Suprapubic skin (tissue), 4 donors: Measurements from ENCODE around the gene KRTAP9-4. TPM values are rescaled to one million over a fixed set of nuclear protein-coding genes. Genes with fewer than 3 reads are reported as not detected.
"Not testable (repeated sequence)": the region's sequence is repeated elsewhere in the genome, so short reads cannot be mapped to it uniquely, and the experiment has no call there.

Experiments
- DNase-seq, 2 donors: peaks; one replicate each; pipeline ENCODE4 v3.0.0-alpha.2; 2019; ENCODE audit warnings: low spot score in 2 of 2
- H3K27ac ChIP-seq: fragments of 200-600 bp; sonication (generic); one replicate; pipeline ENCODE4 v1.5.1; 2019
- H3K27me3 ChIP-seq: fragments of 200-600 bp; sonication (generic); one replicate; pipeline ENCODE4 v1.5.1; 2019
- H3K36me3 ChIP-seq: fragments of 200-600 bp; sonication (generic); one replicate; pipeline ENCODE4 v1.5.1; 2019
- H3K4me1 ChIP-seq: fragments of 200-600 bp; sonication (generic); one replicate; pipeline ENCODE4 v1.5.1; 2019
- H3K4me3 ChIP-seq: fragments of 200-600 bp; sonication (generic); one replicate; pipeline ENCODE4 v1.5.1; 2019; ENCODE audit warnings: mild to moderate bottlenecking
- H3K9me3 ChIP-seq: fragments of 200-600 bp; sonication (generic); one replicate; pipeline ENCODE4 v1.5.1; 2019
- CTCF ChIP-seq, 2 donors: fragments of 200-600 bp in 1 of 2; fragments of 450-650 bp in 1 of 2; sonication (generic) in 1 of 2; IDR thresholded peaks; one replicate each; pipeline ENCODE4 v1.5.1; 2016 to 2019; ENCODE audit warnings: antibody characterized with exemption in 2 of 2, mild to moderate bottlenecking in 1 of 2, moderate library complexity in 1 of 2
- EP300 ChIP-seq: sonication (generic); formaldehyde crosslinking; IDR thresholded peaks from one replicate; pipeline ENCODE4 v1.6.1; 2017; ENCODE audit warnings: antibody characterized with exemption
- POLR2A ChIP-seq, 2 donors: fragments of 450-650 bp; IDR thresholded peaks; one replicate each; pipeline ENCODE4 v1.6.1; 2017; ENCODE audit warnings: antibody characterized with exemption in 2 of 2, mild to moderate bottlenecking in 2 of 2, moderate library complexity in 2 of 2
- POLR2AphosphoS5 ChIP-seq, 3 donors: sonication (generic); formaldehyde crosslinking; IDR thresholded peaks; one replicate each; pipeline ENCODE4 v1.6.1; 2017; ENCODE audit warnings: antibody characterized with exemption in 3 of 3
- WGBS: methylation state at CpG from one replicate; pipeline ENCODE4 v1.1.5; 2018; 5-methylcytosine and 5-hydroxymethylcytosine counted together
- total RNA-seq, 4 donors: library from RNA; depleted of rRNA; stranded (reverse); fragments of >200 nt; gene quantifications; one replicate each; pipeline ENCODE4 v1.1.0, GENCODE V29; 2016

Gene KRTAP9-4
- total RNA-seq, 4 donors from 2014 or later: 18.8 to 103 (median 50.1) TPM; not detected in 1

GRCh38 chr17:41263212-41263611, 13.7 kb downstream of the KRTAP9-4 start:
- TF ChIP-seq POLR2AphosphoS5 (IDR thresholded peaks at IDR 0.05): no peak
- no peak for TF ChIP-seq POLR2A (IDR thresholded peaks at IDR 0.05)
- TF ChIP-seq EP300: no peak
- TF ChIP-seq CTCF (IDR thresholded peaks at IDR 0.05): no peak
- 89% methylated on average over 2 of the region's 2 CpGs for WGBS
- H3K4me1 ChIP-seq: no peaks in the 10 kb centered on the region
- no peaks in the 10 kb centered on the region for H3K9me3 ChIP-seq
- H3K36me3 ChIP-seq: no peaks in the 10 kb centered on the region
- no peak overlapping the region for H3K4me3 ChIP-seq
- peaks cover 22% of the 10 kb centered on the region for H3K27me3 ChIP-seq
- H3K27ac ChIP-seq: no peak overlapping the region
- DNase-seq: no peak

DNA sequence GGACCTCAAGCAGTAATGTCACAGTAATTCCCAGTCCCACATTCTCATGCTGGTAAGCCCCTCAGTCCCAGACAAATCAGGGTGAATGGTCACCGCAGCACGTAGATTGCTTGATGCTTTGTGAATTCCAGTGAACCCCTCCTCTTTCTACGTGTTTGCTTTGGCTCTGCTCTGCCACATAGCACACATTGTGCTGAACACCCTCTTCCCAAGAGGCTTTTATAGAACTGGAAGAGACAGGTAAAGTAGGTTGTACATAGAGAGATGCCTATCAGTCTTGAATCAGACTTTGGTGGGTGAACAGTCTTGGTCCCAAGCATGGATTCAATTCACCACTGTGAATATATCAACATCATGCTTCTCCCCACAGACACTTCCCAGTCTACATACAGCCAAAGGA, 15.1 kb downstream of the KRTAP9-4 start:
- 93% methylated on average over 3 of the region's 3 CpGs for WGBS
- Histone ChIP-seq H3K9me3 (no peaks in the 10 kb centered on the region), H3K27ac (no peak overlapping the region), H3K4me3 (no peak overlapping the region), H3K4me1 (no peaks in the 10 kb centered on the region), H3K27me3 (peaks cover 15% of the 10 kb centered on the region), H3K36me3 (no peaks in the 10 kb centered on the region)
- DNase-seq: no peak
- TF ChIP-seq POLR2A (IDR thresholded peaks at IDR 0.05): no peak
- TF ChIP-seq POLR2AphosphoS5 (IDR thresholded peaks at IDR 0.05): no peak
- TF ChIP-seq EP300: no peak
- no peak for TF ChIP-seq CTCF (IDR thresholded peaks at IDR 0.05)

DNA sequence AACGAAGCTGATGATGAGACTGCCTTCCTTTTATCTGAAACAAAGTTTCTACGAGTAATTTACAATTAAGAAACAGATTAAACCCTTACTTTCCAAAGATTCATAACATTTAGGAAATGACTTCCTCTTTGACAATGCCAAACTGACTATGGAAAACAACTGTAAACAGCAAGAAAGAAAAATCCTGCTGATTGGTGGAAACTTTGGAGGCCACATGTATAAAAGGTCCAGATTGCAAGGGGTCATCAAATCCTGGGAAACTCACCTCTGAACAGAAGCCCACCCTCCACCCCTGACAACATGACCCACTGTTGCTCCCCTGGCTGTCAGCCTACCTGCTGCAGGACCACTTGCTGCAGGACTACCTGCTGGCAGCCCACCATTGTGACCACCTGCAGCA, 15.6 kb downstream of the KRTAP9-4 start, which contains the start of gene KRTAP9-6:
TSS of gene KRTAP9-6 (plus strand) at position 301 of the 400 bp plus-strand sequence. CDS start at position 301, 0 bp downstream.
- no peak for DNase-seq
- WGBS: 55% methylated on average over 2 of the region's 2 CpGs
- Histone ChIP-seq H3K9me3 (no peaks in the 10 kb centered on the region), H3K4me3 (no peak within 1 kb of the TSS), H3K36me3 (no peaks in the 10 kb centered on the region), H3K27ac (no peak within 1 kb of the TSS), H3K27me3 (peaks cover 15% of the 10 kb centered on the region), H3K4me1 (no peaks in the 10 kb centered on the region)
- TF ChIP-seq EP300 (no peak), CTCF (IDR thresholded peaks at IDR 0.05) (no peak), POLR2A (IDR thresholded peaks at IDR 0.05) (no peak), POLR2AphosphoS5 (IDR thresholded peaks at IDR 0.05) (no peak)

DNA sequence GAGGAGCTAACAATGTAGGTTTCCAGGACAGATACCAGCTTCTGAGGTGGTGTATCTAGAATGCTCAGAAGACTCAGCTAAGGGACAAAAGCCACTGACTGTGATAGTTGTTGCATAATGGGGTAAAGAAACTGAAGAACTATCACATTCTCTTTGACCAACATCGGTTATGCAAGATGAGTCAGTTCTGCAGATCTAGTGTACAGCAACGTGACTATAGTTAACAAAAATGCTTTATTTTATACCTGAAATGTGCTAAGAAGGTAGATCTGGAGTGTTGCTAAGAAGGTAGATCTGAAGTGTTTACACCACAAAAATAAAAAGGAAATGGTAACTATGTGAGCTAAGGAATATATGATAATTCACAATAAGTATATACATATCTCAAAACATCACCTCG, 18.2 kb downstream of the KRTAP9-4 start:
- TF ChIP-seq POLR2AphosphoS5 (IDR thresholded peaks at IDR 0.05) (no peak), POLR2A (IDR thresholded peaks at IDR 0.05) (no peak)
- peaks cover 9% of the 10 kb centered on the region for H3K27me3 ChIP-seq
- H3K9me3 ChIP-seq: no peaks in the 10 kb centered on the region
- H3K4me3 ChIP-seq: no peak overlapping the region
- DNase-seq: no peak
- no peaks in the 10 kb centered on the region for H3K36me3 ChIP-seq
- no peak overlapping the region for H3K27ac ChIP-seq
- no peaks in the 10 kb centered on the region for H3K4me1 ChIP-seq
- 92% methylated on average over 3 of the region's 3 CpGs for WGBS

GRCh38 chr17:41271323-41271722, 21.8 kb downstream of the KRTAP9-4 start:
- H3K4me3 ChIP-seq, H3K27me3 ChIP-seq, H3K9me3 ChIP-seq, DNase-seq, H3K4me1 ChIP-seq, H3K36me3 ChIP-seq, H3K27ac ChIP-seq: not testable (repeated sequence)
- WGBS: no CpG with 5 or more reads among the region's 1 CpG

GRCh38 chr17:41271858-41272257, 22.4 kb downstream of the KRTAP9-4 start:
- 33% methylated on average over 1 of the region's 1 CpG for WGBS

GRCh38 chr17:41275648-41276190, 26.2 kb downstream of the KRTAP9-4 start, which contains the start of gene KRTAP9-7:
Gene KRTAP9-7 (plus strand): TSS chr17:41275698. CDS start chr17:41275698, 0 bp downstream.
- H3K27me3 ChIP-seq, H3K36me3 ChIP-seq, H3K9me3 ChIP-seq, DNase-seq, H3K4me1 ChIP-seq, H3K4me3 ChIP-seq, H3K27ac ChIP-seq: not testable (repeated sequence)
- 100% methylated on average over 2 of the region's 3 CpGs for WGBS

More at GRCh38 chr17:41271858-41272257, 22.4 kb downstream of the KRTAP9-4 start:
- Histone ChIP-seq H3K4me3 (no peak overlapping the region), H3K9me3 (no peaks in the 10 kb centered on the region), H3K27me3 (peaks cover 5% of the 10 kb centered on the region), H3K36me3 (no peaks in the 10 kb centered on the region), H3K27ac (no peak overlapping the region), H3K4me1 (no peaks in the 10 kb centered on the region)
- DNase-seq: no peak
- TF ChIP-seq EP300 (no peak), CTCF (IDR thresholded peaks at IDR 0.05) (no peak), POLR2A (IDR thresholded peaks at IDR 0.05) (no peak), POLR2AphosphoS5 (IDR thresholded peaks at IDR 0.05) (no peak)
